UCSD-AML1 (cell line): ENCODE measurements around the gene ACSS1.
"Not testable (repeated sequence)": the region's sequence is repeated elsewhere in the genome, so short reads cannot be mapped to it uniquely, and the experiment has no call there.

ENCODE experiments used
- DNase-seq: peaks from one replicate; lab custom pipeline; 2025; ENCODE audit not compliant: unreplicated experiment; lab: John Stamatoyannopoulos, UW

ACSS1 gene

DNA sequence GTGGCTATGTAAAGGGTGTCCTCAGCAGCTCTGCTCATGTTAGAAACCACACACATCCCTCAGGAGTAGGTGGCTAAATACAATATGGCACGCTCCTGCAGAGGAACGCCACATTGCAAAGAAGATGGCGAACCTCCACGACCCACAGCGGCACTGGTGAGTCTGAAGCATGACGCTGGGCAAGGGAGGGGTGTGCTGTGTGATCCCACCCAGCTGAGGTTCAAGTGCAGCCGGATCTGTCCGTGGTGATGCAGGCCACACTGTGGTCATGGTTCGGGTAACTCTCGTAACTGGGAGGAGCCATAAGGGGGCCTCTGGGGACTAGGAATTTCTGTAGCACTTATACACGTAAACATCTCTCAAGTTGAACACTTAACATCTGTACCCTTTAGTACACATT is 42.0 kb downstream of the ACSS1 start:
- no peak for DNase-seq

- DNase-seq = no peak
Observed at GRCh38 chr20:25014816-25015215, 43.1 kb downstream of the ACSS1 start.

GRCh38 chr20:25013478-25014380 is 44.2 kb downstream of the ACSS1 start:
- no peak for DNase-seq

GRCh38 chr20:25012616-25013189 is 45.2 kb downstream of the ACSS1 start:
- DNase-seq = no peak

DNA sequence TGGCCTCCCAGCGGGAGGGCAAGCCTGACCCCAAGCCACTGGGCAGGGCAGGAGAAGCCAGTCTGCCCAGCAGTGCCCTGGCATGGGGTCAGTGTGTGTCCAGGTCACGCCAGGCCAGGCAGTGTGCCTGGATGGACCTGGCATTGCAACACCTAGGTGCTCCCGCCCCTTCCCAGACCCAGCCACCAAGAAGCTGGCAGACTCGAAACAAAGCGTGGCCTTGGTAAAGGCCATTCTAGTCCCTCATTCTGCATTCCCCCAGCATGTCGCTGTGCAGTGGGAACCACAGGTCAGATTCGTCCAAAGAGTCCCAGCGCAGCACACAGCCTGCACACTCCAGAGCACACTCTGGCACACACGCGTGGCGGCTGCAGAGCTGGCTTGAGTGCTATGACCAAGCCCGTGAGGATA is 46.1 kb downstream of the ACSS1 start:
- no peak for DNase-seq

DNA sequence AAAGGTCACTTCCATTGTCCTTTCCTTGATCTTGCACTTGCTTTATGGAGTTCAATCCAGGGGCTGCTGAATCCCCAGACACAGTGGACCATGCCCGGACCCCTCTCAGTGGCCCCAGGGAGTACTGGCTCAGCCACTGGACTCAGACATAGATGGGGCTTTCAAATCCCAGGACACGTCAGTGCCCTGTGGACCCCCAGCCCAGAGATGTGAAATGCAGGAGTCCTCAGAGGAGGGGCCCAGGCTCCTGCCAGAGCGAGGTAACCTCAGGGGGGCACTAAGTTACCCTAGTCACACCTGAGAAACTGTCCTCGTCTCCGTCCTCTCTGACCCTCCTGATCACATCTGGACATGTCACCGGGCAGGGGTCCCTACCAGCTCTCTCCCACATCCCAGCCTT is 46.7 kb downstream of the ACSS1 start:
- no peak for DNase-seq

- no peak for DNase-seq
Observed at GRCh38 chr20:25009218-25010145, 48.5 kb downstream of the ACSS1 start.

DNA sequence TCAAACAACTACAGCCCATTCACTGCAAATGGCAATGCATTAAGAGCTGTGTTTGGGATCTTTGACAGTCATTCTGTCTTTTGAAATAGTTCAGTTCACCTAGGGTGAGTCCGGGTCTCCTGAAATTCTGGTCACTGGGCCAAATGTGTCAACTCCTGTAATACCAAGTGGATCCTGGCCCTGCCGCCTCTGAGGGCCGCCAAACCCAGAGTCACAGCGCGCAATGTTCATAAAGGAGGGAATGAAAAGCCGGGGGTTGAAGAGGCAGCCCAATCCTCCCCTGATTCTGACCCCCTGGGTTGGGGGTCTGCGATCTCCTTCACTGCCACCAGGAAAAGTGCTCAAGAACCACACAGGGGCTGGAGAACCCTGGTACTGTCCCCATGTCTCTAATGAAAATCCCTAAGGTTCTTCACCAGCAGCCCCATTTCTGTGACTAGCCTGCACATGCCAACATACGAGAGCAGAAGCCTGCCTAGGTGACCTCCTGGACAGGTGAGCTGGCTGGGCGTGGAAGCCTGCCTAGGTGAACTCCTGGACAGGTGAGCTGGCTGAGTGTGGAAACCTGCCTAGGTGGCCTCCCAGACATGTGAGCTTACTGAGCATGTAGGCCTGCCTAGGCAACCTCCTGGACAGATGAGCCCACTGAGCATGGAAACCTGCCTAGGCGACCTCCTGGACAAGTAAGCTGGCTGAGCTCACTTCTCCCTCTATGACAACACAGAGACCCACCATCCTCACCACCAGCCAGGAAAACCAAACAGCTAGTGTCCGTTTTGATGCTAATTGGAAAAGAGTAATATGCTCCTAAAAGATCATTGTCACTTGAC is 49.3 kb downstream of the ACSS1 start:
- DNase-seq = no peak

- no peak for DNase-seq
Observed at GRCh38 chr20:25007491-25008305, 50.2 kb downstream of the ACSS1 start.

DNA sequence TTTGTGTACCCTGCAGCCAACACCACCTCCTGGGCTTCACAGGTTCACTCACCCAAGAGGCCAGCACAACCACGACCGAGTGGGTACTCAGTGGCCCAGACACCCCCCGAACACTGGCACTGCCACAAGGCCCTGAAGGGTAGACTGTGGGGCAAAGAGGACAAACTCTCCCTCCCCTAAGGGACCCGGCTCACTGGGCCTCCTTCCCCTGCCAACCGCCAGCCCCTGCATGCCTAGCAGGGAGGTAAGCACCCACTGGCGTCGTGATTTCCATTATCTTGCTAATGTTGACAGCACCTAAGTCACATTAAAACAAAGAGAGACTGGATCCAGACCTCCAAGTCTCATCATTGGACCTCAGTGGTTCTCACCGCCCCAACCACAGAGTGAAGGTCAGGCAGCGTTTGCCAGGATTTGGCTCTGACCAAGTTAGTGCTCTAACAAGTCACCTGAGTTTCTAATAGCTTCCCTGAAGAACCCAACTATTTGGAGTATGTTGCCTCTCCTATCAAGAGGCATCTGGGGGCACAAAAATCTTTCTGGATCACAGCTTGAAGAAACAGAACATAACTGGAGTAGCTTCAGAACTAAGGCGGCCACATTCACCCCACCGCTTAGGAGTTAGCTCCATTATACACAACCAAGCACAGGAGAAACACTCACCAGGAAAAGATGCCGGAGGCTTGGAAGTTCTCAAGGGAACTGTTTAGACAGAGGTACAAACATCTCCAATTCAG is 51.3 kb downstream of the ACSS1 start:
- DNase-seq = no peak

GRCh38 chr20:25005661-25006060 is 52.3 kb downstream of the ACSS1 start:
- DNase-seq = no peak

- DNase-seq = no peak
Observed at GRCh38 chr20:25005220-25005619, 52.7 kb downstream of the ACSS1 start.

DNA sequence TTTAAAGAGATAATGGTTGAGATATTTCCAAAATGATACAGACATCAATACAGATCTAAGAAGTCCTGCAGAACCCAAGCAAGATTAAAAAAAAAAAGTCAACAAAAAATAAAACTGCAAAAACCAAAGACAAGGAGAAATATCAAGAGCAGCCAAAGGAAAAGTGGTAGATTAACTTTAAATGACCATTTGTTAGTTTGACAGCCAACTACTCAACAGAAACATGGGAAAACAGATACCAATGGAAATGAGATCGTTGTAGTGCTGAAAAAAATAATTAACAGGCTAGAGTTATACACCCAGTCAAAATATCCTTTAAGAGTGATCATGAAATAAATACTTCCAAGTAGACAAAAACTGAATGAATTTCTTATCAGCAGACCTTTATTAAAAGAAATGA is 54.9 kb downstream of the ACSS1 start:
- DNase-seq = no peak

GRCh38 chr20:25001323-25001722 is 56.6 kb downstream of the ACSS1 start:
- not testable (repeated sequence) for DNase-seq

DNA sequence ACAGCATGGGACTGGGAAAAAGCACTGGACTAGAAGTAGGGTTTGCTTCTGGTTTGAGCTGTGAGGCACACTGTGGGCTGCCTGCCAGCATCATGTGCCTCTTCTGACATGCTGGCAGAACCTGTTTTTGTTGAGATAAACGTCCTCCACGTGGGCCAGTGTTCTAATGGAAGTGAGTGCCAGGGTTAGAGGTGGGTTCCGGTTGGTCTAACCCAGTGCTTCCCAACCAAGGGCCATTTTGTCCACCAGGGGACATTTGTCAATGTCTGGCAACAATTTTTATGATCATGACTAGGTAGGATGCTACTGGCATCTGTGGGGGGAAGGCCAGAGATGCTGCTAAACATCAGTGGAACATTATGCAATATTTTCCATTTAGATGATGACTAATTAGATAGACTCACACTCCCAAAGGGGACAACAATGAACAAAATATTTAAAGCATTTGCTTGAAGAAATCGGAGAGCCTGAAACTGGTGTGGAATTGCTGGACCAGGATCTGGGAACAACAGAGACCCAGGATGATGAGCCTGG is 57.6 kb downstream of the ACSS1 start:
- no peak for DNase-seq

DNA sequence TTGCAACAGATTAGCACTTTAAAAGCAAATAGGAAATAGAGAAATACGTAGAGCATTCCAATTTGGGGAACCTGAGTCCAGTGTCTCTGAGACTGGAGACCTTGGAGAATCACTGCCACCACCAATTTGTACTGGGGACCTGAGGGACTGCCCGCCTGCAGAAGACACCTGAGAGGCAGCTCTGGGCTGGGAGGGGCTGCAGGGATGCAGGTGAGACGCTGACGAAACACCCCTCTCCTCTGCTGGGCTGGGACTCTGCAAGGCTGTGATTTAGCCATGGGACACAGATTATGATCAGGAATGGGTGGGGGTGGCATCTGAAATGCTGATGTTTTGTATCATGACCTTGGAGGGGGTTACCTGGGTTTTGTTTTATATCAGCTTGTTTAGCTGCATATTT is 58.4 kb downstream of the ACSS1 start:
- no peak for DNase-seq

- DNase-seq = no peak
Observed at GRCh38 chr20:24998631-24999445, 59.1 kb downstream of the ACSS1 start.

- DNase-seq = no peak
Observed at GRCh38 chr20:24998121-24998520, 59.8 kb downstream of the ACSS1 start.
